Effector CD4-positive, alpha-beta T cell (primary cell): ENCODE data around the gene CCDC28A.

ENCODE experiments used
- DNase-seq: peaks from one replicate; pipeline ENCODE4 v3.0.0-alpha.2; 2020

CCDC28A gene

DNA sequence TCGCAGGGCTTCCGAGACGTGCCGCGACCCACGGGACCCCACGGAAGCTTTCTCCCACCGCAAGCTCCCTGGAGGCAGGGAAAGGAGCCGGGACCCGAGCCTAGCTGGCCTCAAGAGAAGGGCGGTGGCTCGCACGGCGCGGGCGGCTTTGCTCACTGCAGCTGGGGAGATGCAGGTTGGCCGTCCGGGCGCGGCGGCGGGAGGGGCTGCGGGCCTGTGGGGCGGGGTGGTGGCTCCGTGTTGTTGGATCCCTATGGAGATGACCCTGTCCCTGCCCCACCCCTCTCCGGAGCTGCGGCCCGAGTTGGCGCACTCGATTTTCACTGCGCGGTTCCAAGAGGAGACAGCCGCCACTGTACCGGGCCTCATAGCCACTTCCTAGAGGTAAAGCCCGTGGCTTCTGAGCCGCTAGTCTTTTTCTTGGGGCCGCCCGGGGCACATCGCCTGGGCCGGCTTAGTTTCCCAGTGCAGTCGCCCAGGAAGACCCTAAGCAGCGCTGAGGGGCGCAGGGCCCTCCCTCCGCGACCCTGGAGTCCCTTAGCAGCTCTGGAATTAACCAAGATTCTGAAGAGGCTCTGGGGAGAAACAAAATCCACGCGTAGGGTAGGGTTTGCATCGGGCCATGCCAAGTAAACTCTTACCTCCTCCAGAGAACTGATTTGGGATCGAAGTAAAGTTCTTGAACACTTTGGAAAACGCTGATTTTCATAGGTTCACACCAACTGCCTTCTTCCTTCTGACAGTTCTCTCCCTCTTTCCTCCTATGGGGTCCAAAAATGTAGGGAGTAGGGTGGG lies 22.4 kb downstream of the CCDC28A start, which contains the start of gene ECT2L:
TSS of gene ECT2L (plus strand) at position 279 of the 795 bp plus-strand sequence. CDS start 17,188 bp downstream, outside the sequence.
- no peak for DNase-seq

DNA sequence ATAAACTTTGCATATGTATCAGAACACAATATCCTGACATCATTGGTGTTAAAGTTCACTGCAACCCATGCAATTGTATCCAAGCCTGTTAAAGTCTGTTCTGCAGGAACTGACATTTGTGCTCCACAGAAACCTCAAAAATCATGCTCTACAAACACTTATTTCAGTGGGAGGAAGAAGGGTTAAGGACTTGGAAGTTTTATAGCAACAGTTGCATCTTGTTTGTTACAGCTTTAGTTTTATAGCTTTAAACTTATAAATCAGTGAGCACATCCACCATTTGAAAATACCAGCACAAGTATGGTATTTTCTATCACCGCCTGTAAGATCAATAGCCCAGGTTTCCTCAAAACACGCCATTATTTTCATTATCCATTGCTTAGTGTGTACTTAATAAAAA lies 23.2 kb downstream of the CCDC28A start:
- DNase-seq, result no peak

DNA sequence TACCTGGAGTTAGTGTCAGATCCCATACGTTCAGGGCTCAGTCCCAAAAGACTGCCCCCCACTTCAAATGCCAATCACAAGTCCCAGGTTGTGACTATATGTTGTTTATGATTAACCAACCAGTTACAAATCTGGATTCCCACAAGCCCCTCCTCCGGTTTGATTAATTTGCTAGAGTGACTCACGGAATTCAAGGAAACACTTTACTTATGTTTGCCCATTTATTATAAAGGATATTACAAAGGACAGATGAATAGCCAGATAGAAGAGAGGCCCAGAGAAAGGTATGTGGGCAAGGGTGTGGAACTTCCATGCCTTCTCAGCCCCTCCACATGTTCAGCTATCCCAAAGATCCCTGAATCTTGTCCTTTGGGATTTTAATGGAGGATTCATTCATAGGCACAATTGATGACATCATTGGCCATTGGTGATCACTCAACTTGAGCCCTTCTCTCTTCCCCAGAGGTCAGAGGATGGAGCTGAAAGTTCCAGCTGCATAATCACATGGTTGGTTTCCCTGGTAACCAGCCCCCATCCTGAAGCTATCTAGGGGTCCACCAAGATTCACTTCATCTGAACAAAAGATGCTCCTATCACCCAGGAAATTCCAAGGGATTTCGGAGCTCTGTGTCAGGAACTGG lies 24.4 kb downstream of the CCDC28A start:
- no peak for DNase-seq

DNA sequence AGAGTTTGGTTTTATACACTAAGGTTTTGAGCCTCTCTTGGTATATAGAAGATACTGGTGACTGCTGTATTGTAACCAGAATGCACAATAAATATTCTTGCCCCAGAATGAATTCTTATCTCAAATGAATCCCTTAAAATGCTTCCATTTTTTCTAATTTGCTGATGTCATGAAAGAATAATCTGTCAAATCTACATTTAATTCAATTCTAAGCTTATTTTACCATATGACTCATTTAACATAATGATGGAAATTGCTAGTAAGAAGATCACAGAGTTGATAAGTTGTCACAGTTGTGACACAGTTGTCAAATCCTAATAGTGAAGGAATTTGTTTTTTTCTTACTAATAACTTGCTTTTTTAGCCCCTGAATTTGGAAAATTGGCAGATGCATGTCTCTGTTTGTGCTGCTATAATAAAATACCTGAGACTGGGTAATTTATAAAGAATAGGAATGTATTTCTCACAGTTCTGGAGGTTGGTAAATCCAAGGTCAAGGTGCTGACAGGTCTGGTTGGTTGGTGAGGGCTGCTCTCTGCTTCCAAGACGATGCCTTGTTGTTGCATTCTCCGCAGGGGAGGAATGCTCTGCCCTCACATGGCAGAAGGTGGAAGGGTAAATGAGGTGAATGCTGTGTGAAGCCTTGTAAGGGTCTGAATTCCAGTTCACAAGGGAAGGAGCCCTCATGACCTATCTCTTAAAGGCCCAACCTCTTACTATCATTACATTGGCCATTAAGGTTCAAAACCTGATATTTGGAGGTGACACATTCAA lies 27.0 kb downstream of the CCDC28A start:
- no peak for DNase-seq

DNA sequence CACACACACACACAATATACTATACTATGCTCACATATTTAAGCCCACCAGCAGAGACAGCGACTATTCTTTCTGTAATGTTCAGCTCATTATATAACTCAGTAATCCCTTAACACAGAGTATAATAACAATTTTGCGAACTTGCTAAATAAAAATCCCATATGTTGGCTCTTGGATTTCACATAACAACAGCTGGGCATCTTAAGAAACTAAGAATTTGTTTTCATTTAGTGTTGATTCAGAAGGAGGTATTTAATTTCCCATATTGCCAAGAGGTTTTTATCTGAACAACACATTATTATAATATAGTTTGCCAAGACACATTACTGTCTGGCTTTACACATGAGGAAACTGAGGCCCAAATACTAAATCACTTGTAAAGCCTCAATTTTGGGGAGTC lies 29.8 kb downstream of the CCDC28A start:
- no peak for DNase-seq

DNA sequence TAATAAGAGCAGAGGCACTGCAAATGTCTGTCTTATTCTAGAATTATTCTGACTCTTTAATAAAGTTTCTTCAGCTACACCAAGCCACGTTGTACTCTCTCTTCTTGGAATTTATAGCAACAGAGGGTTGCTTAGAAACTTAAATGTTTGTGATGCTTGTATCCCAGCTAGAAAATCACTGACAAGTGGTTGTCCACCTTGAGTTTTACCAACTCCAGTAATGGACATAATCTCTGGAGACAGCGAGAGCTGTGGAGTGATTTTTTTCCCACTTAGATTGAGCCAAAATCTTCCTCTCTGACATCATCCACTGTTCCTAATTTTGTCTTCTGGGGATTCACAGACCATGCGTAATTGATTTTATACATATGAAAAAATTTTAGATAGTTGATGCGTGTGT lies 30.3 kb downstream of the CCDC28A start:
- DNase-seq, result no peak

DNA sequence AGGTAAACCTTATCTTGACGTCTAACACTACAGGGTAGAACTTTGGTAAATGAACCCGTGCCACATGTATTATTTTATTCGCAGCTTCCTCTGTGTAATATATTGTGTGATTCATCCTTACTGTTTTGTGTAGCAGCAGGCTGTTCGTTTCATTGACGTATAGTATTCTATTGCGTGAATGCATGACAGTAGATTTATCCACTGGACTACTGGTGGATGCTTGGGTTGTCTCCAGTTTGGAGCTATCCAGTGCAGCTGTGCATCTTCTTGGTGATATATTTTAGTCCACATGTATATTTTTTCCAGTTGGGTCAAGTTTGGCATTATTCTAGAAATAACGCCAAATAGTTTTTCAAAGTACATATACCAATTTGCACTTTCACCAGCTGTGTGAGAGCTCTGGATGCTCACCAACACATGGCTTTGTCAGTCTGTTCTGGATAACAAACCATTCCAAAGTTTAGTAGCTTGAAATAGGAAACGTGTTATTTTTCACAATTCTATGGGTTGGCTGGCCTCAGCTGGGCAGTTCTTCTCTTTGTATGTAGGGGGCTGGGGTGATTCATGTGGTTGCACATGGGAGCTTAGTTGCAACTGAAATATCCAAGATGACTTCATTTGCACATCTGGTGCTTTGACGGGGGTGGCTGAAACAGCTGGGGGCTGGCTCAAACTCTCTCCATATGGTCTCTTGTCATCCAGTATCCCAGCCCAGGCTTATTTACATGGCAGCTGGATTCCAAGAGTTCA lies 31.6 kb downstream of the CCDC28A start:
- no peak for DNase-seq

DNA sequence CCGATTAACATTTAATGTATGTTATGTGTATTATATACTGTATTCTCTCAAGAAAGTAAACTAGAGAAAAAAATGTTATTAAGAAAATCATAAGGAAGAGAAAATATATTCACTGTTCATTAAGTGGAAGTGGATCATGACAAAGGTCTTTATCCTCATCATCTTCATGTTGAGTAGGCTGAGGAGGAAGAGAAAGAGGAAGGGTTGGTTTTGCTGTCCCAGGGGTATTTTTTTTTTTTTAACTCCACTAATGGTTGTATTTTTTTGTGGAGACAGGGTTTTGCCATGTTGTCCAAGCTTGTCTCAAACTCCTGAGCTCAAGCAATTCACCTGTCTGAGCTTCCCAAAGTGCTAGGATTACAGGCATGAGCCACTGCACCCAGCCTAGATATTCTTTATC lies 33.3 kb downstream of the CCDC28A start:
- DNase-seq, result no peak

DNA sequence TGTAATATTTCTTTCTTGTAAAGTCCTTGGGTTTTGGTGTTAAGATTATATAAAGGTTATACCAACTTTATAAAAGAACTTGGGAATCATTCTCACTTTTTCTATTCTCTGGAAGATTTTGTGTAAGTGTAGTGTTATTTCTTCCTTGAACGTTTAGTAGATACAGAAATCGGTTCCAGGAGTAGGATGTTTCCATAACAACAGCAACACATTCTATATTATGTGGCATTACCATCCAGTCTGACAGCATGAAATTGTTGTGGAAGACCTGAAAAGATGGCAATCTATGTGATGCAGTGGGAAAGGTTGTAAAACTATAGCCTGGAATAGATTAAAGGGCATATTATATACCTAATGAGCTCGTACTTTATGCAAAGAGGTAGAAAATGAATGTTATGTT lies 36.1 kb downstream of the CCDC28A start:
- DNase-seq, result no peak

DNA sequence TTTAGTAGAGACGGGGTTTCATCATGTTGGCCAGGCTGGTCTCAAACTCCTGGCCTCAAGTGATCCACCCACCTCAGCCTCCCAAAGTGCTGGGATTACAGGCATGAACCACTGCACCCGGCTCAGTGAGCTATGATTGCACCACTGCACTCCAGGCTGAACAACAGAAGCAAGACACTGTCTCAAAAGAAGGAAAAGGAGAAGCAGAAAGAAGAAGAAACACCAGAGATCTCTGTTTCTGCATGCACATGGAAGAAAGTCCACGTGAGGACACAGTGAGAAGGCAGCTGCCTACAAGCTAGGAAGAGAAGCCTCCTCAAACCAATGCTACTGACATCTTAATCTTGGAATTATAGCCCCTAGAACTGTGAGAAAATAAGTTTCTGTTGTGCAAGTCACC lies 38.3 kb downstream of the CCDC28A start:
- DNase-seq, result no peak

DNA sequence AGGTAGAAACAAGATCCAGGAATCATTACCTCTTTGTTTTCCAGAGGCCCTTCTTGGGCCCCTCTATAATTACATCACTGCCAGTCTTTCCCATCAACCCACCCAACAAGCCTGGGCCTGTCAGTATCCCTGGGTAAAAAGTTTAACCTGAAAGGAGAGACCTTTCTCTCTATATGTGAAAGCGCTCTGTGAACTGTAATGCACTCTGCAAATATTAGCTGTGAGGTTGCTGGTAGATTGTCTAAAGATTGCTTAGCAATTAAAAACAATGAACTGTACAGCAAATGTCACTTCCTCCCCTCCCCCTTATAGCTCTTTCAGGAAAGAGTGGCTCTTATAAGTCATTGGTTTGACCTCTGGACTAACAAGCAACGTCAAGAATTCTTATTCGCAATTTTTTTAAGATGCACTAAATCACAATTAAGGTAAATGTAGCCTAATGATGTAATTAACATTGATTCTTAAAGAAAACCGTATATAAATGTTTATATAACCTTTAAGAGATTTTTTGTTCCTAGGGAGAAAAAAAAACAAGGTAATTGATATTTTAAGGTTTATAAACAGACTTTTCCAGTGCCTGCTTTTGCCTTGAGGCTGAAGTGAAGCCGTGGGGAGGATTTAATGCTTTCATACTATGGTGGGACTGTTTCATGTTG lies 40.7 kb downstream of the CCDC28A start:
- no peak for DNase-seq

DNA sequence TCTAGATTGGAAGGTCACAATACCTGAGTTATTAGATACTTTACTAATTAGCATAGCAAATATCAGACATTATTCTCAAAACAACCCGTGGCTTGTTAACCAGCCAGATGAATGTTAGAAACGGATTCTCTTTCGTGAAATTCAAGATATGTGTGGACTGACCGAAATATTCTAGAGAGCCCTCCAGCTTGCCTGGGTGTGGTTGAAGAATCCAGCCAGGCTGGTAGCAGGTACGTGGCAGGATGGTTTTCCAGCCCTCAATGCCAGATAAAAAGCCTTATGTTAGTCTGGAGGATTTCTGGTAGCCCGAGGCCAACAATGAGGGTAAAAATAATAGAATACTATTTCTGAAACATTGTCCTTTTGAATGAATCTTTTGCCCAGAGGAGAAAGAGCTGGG lies 41.7 kb downstream of the CCDC28A start:
- no peak for DNase-seq

DNA sequence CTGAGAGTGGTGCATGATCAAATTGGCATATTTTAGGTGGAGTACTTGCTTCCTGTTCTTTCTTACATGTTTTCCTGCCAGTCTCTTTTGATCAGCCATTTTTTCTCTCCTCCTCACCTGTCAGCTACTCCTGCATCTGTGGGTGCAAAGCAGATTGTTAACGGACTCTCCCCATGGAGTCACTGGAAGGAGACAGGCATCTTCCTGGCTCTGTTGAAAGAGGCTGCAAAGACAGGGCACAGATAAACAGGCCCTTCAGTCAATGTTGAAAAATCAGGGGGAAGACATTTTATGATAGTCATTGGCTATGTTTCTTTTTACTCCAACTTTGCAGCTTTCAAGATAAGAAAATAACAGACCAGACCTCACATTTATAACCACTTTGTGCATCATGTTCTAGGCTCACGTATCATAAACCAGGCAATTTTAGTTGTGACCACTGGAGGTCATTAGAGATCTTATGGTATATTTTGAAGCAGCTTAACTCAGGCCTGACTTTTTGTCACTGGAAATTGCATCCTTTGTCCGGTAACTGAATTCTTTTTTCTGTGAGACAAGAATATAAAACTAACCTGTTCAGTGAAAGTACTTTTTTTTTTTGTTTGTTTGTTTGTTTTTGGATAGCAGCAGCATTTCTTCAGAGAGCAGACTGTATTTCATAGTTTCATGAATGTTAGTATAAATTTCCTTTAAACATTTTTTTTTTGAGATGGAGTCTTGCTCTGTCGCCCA lies 42.4 kb downstream of the CCDC28A start:
- no peak for DNase-seq

DNA sequence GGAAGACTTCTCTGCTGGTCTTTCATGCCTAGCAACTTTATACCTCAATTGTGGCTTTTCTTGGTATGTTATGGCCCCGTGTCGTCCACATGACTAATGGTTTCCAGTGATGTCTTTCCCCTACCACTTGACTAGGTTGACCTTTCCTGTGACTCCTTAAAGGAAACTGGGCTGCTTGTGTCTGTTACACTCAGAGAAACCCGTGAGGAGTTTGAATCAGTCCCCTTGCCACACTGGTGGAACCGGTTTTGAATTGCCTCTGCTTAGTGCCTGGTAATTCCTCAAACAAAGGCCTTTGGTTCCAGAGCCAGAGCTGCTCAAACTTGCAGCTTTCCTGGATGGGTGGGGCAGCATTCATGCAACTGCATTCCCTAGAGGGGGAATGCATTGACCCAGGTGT lies 44.2 kb downstream of the CCDC28A start:
- DNase-seq, result no peak

DNA sequence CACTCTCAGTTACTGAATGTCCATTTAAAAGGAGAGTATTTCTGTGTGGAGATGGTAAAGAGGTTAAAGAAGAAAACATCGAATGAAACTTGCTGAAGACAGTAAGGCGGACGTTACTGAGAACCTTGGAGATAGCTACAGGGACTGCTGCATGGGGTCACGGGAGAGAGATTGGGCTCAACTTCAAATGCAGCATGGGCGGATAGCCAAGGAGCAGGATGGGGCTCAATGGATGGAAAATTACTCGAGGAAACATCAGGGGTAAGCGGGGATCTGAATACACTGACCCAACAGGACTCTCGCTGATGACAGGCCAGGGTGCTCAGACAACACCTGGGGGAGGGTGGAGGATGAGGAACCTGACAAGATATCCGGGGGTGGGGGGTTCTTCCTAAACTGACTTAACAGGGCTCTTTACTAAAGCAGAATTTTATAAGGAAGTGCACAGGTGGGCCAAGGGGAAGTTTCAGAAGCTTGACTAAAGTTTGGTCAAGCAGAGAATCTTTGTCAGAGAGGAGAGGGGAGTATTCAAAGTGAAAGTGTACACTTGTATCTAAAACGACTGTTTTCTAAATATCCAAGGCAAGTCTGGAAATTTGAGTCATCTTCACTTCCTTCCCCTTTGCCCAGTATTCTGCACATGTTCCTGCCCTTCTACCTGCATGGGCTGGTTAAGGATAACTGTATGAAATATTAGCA lies 45.1 kb downstream of the CCDC28A start:
- DNase-seq, result no peak

DNA sequence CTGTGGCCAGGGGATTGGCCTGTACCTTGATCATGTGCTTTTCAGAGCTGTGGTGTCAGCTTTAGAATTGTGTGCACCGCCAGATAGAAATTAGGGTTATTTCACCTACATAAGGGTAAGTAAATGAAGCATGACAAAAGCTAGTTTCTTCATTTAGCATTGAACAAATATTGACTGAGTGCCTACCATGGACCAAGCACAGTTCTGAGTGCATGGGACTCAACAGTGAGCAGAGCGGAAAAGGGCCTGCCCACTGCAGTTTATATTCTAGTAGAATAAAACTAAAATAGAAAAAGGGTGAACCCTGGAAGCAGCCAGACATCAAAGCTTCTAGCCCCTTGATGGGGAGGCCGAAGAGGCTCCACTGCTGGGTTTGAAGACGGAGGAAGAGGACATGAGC lies 48.0 kb downstream of the CCDC28A start:
- DNase-seq, result no peak

DNA sequence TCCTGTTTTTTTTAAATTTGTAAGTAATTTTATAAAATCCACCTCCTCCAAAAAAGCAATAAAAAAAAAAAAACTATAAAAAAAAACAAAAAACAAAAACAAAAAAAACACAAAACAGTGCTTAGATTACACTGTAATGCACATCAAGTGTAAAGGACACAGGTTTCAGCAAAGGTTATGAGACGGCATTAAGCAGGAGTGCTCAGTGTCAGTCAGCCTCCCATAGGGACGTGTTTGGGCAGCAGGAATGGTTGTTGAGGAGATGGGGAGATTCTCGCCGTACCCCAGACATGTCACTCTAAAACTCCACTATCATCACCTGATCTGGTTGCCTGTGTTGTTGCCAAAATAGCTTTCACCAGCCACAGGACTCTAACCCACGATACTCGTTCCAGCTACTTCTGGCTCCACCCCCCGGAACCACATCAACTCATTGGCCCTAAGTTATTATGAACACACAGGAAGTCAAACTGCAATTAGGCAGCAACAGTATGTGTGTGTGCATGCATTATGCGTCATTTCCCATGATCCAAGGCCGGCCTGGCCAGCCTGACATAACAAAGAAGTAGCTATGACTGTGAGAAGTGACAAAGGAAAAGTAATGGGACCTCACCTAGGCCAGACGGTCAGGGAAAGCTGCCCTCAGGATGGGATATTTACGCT lies 51.0 kb downstream of the CCDC28A start:
- DNase-seq, result no peak

DNA sequence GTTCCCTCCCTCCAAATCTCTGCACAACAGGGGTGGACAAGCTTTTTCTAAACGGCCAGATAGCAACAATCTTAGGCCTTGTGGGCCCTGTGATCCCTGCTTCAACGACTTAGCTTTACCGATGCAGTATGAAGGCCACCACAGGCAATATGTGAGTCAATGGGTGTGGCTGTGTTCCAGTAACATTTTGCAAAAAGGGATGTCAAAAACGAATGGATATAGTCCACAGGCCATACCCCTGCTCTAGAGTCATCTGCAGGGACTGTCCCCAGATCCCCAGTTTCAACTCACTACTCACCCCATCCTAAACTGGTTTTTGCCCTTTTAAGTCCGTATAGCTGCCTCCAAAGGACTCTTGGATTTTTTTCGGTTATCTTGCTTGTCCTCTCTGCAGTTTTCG lies 56.7 kb downstream of the CCDC28A start:
- no peak for DNase-seq

DNA sequence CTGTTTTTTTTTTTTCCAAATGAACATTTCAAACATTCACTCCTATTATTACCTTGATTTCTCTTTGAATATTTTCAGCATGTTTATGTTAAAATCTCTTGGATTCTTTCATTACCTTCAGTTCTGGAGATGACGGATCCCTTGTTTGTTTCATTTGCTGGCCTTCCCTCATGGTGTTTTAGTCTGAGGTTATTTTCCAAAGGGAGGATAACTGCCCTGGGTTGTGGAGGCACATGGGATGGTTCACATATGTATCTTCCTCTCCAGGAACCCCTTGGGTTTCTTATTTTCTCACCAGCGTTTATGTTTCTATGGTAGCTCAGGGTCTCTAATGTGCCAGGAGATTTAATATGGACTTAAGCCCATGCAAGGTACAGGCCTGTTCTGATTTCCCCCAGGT lies 58.6 kb downstream of the CCDC28A start:
- no peak for DNase-seq

DNA sequence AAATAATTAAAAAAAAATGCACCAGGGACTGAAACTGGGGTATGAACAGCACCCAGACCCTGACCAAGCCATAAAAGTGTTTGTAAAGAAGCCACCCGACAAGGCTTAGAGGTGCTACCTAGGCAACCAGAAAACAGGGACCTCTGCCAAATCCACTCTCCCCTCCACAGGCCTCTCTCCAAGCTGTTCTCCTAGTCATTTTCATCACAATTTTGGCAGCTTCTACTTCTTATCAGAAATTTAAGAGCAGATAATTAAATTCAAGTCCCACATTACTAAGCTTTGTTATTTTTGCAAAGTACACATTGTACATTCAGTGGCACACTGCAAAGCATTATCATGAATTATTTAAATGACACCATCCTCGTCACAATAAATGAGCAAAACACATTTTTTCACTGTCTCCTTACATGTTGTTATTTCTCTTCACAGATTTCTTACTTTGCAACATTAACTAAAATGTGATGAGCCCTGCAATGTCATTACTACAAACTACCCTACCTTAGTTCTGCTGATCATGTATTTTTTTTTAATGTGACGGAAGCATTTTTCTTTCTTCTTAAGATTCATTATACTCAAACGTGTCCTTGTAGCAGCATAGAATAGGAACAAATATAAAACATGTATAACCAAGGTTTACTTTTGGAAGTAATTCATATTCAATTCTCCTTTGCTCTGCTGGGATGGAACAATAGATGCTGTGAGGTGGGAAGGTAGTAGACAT lies 60.4 kb downstream of the CCDC28A start:
- no peak for DNase-seq
